Neural progenitor cell (in vitro differentiated cells): ENCODE data around the gene SLC16A9.

ENCODE experiments used
- EZH2 ChIP-seq: fragments of 200-600 bp; sonication (generic); IDR thresholded peaks from 2 replicates; pipeline ENCODE4 v1.6.1; 2017; ENCODE audit warnings: antibody characterized with exemption, mild to moderate bottlenecking, moderate library complexity
- TF ChIP-seq, protein P1 (sequence below): fragments of 200-600 bp; sonication (generic); IDR thresholded peaks from 2 replicates; pipeline ENCODE4 v1.5.1; 2017; ENCODE audit warnings: antibody characterized with exemption, mild to moderate bottlenecking

DNA sequence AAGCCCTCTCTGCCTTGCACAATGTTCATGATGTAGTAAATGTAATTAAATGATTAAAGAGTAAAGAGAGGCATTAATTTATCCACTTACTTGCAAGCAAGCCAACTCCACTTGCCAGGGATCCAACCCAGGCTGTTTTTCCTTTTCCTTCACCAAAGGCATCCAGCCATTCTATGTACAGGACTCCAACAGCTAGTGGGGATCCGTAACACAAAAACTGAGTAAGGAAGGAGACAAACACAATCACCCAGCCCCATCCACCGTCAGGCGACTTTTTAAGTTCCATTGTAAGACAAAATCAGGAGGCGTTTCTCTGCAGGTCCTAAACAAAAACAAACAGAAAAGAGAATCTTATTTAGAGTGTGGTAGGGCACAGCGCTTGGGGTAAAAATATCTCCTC lies 25.6 kb downstream of the SLC16A9 start:
- TF ChIP-seq EZH2: no peak
- TF ChIP-seq, protein P1, sequence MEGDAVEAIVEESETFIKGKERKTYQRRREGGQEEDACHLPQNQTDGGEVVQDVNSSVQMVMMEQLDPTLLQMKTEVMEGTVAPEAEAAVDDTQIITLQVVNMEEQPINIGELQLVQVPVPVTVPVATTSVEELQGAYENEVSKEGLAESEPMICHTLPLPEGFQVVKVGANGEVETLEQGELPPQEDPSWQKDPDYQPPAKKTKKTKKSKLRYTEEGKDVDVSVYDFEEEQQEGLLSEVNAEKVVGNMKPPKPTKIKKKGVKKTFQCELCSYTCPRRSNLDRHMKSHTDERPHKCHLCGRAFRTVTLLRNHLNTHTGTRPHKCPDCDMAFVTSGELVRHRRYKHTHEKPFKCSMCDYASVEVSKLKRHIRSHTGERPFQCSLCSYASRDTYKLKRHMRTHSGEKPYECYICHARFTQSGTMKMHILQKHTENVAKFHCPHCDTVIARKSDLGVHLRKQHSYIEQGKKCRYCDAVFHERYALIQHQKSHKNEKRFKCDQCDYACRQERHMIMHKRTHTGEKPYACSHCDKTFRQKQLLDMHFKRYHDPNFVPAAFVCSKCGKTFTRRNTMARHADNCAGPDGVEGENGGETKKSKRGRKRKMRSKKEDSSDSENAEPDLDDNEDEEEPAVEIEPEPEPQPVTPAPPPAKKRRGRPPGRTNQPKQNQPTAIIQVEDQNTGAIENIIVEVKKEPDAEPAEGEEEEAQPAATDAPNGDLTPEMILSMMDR: no peak
